ENCODE results near the gene FAF1.
A peak's percentile ranks its signal among the peaks of the same experiment; 100 is the strongest.

The FAF1 gene

DNA sequence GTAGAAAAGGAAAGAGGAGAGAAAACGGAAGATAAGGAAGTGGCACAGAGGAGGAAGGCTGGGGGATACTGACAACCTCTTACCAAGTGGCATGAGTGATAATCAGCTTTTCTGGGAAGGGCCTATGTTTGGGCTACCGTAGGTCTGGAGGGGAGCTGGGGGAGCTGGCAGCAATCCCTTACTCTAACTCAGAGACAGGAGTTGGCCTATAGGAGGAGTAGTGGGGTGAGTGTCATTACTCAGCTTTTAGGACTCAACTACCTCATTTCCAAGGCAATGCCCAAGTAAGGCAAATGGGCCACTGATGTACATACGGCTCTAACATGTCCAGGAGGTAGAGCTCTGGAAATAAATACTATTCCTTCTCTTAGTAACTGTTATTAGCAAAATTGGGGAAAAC is 488.1 kb downstream of the FAF1 start:
- no peak for DNase-seq

DNA sequence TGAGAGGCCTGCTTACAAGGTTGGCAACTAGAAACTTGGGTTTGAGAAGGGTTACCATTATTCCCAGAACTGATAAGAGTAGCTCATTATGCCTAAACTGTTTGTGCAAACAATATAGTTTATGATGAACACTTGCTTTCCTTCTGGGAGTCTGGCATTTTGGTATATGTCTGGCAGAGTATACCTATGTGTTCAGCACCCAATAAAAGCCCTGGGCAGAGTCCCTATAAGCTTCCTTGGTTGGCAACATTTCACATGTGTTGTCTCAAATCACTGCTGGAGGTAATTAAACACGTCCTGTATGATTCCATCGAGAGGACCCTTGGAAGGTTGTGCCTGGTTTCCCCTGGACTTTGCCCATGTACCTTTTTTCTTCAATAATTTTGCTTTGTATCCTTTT is 497.1 kb downstream of the FAF1 start:
- DNase-seq: no peak

DNA sequence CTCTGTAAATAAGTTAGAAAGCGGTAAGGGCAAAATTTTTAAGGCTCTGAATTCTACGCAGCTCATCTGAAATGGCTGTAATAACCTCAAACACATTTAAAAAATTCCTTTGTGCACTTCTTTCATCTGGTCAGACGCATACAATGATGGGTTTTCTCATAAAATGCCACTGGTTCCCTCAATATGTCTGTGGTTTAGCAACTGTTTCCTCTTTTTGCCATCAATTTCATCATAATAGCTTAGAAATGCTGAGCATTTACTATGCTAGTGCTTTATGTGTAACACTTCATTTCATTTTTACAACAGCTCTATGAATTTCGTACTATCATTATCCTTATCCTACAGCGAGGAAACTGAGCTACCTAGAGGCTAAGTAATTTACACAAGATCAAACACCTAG is 501.6 kb downstream of the FAF1 start:
- no peak for DNase-seq

DNA sequence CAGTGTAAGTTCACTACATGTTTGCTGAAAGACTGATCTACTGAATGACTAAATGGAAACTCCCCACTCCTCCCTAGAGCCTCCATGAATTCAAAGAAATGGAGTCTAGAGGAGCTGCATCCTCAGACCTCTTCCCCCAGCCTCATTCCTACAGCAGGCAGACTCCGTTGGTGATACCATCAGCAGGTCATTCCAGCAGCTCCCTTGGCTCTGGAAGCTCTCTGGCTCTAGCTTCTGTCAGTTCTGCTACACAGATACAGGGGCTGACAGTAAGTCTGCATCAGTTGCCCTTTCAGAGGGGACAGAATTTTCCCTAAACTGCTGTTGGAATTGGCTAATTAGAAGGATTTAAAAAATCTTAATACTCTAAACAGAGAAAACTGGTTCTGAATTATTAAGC is 505.2 kb downstream of the FAF1 start:
- no peak for DNase-seq

DNA sequence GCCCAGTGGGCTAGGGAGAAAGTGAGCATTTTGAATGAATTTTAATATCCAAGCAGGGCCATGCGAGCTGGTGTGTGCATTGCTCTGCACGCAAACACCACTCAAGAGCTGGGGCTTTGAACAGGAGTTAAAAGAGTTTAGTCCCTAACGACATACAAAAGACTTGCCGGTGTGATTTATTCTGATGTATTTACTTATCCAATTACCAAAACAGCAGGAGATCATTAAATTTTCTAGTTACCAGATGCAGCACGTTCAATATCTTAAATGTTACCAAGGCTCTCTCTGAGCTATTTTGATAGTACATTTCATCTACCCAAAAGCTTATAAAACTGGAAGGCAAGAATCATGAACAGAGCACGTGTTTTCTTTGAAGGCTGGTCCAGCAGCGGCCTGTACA is 506.8 kb downstream of the FAF1 start:
- no peak for DNase-seq

DNA sequence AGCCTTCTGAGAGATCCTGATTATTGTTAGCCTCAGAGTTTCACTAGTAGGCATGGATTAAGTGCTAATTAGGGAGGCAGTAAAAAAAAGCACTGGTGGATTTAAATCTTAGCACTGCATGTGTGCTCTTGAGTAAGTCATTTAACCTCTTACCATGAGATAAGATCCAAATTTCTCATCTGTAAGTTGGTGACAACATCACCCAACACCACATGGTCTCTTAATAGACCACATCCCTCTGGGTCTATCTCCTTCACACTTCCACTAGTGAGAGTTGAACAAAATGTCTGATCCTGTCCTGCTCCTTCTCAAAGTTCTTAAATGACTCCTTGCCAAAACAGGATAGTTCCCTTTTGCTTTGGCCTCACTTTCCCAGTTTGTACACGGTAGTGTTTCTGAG is 507.4 kb downstream of the FAF1 start:
- DNase-seq: no peak

DNA sequence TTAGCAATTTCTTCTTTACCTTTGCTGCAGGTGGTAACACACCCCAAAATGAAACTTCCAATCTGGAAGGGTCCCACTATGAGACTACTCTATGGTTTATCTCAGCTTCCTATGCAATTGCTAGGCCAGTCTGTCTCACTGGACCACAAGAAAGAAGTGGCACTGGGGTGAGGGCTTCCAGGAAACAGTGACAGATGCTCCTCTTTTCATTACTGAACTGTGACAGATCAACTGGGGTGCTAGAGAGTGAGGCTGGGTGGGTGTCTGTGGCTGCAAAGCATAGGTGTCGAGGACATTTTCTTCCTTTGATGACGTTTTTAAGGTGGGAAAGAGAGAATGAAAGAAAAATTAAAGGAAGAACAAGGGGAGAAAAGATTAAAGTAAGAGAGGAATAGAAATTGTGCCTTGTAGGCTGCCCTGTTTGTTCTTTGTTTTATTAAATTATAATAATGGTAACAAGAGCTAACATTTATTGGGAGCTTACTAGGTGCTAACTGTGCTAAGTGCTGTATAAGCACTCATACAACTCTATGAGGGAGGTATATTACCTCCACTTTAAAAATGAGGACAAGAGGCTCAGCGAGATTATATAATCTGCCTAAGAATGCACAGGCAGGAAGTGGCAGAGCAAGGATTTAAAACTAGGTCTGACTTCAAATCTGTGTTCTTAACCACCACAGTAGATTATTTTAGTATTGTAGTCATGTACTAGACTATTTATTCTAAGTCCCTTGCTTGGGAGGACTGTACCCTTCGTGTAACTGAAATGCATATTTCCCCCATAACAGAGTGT is 509.0 kb downstream of the FAF1 start:
- no peak for DNase-seq

DNA sequence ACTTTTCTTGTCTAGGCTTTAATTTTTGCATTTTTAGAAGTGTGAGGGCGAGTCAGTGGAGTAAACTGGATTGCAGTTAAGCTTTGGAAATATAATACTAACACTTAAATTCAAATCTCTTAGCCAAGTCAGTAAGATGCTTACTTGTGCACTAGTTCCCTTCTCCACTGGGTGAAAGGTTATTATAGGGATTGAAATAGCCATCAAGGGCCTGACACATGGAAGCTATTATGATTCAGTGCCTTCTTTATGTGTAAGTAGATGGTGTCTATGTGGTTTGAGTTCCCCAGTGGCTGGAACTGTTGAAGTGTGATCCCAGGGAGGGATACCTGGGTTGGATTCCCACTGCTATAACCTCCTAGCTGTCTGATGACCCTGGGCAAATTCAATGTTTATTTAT is 512.1 kb downstream of the FAF1 start:
- no peak for DNase-seq

DNA sequence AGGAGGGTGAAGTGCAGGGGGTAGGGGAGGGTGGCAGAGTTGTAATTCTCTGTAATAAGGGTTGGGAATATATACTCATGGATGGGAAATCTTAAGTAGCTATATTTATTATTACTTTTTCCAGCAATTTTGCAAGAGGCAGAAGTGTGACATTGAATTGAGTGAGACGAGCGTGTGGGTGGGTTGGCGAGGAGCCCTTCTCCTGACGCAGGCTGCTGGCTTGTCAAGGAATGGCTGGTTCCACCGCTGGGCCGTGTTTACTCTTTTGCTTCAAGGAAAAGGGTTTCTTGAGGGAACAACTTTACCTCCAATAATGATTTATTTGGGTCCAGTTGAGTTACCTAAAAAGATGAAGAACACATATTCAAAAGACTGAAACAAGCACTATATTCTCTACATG is 518.9 kb downstream of the FAF1 start:
- no peak for DNase-seq

DNA sequence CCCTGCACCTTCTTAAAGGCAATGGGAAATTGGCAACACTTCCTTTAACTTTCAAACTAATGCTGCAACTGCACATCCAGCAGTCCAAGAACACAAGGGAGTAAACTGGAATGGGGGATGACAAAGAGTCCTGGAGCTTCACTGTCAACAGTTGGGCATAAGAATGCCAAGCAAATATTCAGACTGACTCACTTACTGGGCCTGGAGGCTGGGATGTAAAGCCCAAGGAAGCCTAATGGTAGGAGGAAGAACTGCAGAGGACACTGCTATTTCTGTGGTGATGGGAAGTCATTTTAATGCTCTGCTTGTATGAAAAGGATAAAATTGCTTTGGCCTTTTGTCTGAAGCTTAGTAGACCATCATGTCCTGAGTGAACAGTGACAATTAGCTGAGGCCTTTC is 521.1 kb downstream of the FAF1 start:
- no peak for DNase-seq

DNA sequence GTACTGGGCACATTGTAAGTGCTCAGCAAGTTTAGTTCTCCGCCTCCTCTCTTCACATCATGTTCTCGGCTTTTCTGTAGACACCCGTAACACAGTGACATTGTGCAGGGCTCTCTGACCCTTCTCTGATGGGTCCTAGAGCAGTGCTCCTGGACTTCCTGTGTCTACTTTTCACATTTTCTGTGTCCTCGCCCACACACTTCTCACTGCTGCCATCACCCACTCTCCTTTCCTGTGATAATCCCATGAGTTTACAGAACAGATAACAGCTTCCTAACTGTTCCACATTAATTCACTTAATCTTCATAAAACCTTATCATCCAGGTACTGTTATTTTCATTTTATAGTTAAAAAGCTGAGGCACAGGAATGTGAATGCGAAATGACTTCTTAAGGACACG is 523.6 kb downstream of the FAF1 start:
- DNase-seq: no peak

DNA sequence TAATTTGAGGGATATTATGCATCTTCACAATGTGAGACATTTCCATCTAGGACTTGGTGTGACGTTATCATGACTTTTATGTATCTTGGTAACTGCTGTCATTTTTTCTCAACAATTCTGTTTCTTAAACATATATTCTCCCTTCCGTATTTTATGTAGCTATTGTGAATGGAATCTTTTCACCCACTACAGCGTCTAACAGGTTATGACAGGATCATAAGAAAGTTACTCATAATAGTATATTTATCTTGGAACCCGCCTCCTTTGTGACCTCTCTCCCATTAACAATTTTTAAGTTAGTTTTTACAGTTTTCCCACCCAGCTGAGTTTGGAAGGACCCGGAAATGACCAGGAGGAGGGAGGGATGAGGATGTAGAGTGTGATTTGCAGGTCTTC is 530.1 kb downstream of the FAF1 start:
- DNase-seq: no peak

DNA sequence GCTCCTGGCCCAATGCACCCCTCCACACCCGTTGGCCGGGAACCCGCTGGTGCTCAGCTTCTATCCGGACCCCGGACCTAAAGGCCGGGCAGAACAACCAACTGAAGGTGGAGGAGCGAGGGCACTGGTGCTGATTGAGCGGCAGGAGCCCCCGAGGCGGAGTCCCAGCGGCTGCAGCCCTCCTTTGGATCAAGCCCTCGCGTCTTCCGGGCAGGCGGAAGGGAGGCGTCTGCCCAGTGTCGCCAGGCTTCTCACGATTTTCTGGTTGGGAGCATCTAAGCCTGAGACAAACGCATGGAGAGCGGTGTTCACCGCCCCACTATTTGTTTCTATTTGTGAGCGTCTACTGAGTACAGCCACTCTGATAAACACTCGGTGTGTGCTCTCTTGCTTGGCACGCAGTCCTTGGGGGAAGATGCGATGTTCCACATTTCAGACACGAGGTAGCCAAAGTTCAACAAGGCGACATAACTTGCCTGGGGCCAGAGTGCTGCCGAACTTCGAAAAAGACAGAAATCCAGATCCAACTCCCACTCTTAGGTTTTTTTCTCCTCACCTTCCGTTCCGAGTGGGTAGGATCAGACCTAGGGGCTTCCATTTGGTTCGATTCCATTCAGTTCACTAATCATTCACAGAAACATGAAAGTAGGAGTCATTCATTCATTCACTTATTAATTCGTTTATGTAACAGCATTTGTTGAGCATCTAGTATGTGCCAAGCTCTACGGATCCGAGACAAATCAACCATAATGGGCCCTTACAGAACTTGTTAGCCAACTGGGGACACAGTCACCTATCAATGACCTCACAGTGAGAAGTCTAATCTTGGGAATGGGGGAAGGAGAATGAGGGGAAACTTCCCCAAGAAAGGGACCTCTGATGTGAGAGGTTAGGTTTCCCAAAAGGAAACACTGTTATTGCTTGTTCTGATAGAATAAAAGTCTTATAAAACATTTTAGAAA is 532.0 kb downstream of the FAF1 start:
- DNase-seq: no peak

DNA sequence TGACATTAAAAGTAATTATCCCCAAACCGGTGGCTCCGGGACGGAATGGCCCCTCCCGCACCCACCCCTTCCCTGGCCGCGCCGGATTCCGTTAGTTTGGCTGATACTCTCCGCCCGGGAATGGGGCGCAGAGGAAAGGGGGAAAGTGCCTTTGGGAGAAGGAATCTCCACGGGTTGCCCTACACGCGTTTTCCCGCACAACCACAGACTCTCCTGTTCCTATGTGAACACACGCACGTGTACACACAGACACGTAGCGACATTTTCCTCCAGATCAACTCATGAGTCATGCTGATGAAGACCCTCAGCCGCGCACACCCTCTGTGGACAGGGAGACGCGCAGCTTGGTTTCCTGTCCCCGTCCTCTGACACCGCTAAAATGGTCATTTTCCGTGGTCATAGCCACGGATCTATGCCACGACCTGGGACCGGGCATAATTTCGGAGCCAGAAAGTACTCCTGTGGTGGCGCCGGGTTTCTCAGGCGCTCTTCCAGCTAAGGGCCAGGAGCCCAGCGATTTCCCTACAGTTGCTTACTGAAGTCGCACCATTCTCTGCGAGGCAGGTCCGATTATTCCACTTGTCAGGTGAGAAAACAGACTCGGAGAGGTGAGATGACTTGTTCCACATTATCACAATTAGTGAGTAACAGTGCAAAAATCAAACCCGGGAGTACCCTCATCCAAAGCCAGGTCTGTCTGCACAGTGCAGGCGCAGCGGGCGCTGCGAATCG is 532.8 kb downstream of the FAF1 start:
- no peak for DNase-seq

DNA sequence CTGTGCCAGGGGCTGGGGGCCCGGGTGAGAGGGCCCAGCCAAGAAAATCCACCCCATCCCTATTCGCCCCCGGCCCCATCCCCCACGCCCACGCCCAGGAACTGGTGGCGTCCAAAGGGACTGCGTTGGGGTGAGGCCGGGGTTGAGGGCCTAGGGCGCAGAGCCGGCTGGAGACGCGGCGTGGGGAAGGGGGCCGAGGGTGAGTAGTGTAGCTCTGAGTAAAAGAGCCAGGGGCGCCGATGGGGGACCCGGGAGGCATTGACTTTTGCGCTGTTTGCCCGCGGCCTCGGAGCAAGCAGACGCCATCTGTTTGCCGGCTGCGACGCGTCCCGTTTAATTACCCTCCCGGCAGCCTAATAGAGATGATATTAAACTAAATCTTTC is 533.4 kb downstream of the FAF1 start:
- no peak for DNase-seq

DNA sequence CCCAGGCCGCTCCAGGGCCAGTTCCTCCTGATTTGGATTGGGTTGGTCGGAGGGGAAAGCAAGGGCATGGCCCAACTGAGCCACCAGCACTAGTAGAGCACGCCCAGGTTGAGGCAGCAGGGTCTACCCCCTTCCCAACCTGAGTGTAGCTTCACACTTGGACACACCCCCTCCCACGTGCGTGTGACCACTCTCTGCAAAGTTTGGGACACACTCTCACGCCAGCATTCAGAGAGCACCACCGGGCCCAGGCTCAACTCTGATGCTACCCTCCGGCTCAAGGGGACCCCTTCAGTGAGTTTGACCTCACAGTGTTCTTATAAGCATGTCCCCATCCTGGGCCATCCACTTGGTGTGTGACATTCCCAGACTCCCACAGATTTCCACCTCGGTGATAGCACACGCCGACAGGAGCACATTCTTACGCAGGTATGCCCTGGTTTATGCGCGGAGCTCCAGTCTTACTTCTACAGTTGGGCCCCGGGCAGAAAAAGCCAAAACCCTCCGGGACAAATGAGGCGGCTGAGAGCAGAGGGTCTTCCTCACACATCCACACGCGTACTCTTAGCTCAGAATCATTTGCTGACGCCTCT is 533.9 kb downstream of the FAF1 start:
- no peak for DNase-seq

DNA sequence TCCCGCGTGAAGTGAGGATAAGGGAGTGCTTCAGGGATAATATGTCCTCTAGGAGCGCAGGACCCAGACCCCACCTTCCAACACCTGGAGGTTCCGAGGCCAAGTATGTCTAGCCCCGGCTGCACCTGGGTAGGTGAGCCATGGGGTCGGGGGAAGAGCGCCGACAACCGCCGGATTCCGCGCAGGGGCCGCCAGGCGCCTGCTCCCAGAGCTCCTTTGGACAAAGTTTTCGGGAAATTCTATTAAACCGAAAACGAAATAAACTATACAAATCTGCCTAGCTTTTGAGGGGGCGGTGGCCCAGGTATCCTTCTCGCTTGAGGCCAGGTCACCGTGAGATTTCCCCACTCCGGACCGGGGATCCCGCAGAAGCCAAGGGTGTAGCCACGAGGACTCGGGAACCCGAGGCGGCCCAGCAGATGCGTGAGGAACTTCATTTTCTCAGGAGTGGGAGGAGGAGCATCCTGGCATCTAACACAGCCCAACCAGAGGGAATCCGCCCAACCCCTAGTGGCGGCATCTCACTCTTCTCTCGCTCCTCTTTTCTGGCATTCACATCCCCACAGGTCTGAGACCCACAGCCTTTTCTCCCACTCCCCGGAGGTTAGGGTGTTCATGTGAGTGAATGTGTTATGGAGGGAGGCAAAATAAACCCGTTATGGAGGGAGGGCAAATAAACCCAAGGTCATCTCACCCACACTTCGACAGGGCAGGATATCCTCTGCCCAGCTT is 534.5 kb downstream of the FAF1 start:
- DNase-seq: no peak

DNA sequence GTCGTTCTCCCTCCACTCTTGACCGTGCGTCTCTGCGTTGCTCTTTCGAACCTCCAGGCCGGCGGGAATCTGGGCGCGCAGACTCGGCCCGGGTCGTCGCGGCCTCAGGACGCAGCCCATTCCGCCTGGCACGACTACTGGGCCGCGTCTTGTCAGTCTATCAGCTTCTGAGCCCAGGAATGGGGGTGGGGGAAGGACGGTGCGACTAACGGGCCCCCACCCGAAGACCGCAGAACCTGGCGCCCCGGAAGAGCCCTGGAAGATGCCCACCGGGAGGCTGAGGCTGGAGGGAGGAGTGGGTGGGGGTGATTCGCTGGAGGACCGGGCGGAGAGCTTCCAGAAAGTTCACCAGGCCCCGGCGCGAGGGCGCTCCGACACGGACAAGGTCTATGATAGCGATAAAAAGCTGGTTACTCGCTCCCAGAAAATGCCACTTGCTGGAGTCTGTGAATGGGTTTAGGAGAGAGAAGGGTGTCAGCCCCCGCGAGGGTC is 535.1 kb downstream of the FAF1 start:
- no peak for DNase-seq

DNA sequence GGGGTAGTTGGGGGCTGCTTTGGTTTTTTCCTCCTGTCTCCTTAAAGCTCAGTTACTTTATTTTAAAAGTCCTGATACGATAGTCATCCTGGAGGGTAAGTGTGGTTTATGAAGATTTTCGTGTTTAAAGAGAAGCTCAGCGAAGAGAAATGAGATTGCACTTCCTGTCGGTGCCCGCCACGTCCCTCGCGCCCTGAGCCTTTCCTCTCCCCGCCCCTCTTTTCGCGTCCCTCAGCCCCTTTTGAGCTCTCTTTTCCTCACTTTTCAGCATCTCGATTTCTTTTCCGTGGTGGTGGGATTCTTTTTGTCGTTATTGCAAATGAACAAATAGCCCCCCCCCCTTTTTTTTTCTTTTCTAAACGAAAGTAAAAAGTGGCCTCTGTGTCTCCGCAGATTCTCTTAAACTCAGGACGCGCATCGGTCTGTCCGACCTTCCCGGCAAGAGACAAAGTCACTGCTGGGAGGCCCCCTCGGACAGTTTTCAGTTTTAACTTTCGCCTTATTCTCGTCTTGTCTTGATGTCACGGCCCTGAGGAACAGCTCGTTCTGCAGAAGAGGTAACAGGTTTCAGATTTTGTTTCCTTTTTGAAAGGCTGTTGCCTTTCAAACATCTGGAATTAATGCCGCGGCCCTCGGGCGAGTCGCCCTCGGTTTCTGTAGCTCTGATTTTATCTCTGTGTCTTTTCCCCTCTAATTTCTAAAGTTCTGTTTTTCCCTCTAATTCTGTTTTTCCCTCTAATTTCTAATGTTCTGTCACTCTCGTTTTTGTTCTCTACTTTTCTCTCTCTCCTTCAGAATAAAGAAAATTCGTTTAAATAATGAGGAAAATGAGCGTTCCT is 535.8 kb downstream of the FAF1 start:
- DNase-seq: no peak

DNA sequence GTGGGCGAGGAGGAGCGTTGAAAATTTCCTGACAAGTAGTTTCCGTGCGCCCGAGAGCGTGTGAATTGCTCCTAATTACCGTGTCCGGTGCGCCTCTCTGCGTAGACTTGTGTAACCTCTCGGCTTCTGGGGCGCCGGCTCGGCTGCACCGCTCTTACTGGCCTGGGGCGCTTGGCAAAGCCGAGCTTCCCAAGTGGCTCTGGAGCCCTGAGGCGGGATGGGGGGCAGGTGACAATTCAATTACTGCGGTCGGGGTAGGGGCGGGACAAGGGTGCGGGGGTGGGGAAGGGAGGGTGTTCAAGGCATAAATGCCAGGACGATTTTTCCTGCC is 536.4 kb downstream of the FAF1 start:
- DNase-seq: no peak

DNA sequence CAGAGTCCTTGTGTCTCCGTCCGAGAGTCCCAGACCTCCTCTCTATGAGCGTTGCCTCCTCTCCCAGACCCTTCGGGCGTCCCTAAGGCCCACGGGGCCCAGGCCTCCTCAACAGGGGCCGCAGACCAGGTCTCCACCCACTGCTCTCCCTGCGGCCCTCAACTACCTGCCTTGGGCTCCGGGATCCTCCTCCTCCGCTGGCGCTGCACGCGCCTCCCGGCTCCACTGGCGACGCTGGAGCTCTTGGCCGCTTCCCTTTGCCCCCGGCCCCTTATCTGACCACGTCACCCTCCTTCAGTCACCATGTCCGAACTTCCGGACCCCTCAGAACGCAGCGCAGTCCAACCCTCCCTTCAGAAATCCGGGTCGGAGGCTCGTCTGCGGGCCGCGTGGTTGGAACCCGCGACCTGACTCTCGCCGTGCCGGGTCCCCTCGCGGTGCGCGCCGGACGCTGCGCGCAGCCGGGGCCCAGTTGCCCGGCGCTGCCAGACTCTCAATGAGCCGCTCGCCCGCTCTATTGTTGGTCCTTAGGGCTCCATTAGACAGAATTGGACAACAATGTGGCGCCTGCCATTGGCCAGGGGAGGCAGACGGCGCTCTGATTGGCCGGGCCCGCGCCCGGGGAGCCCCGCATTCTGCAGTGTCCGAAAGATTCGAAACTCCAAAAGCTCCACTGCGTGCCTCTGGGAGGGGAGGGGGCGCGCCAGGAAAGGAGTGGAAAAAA is 537.0 kb downstream of the FAF1 start, which contains the start of gene DMRTA2:
TSS of gene DMRTA2 (minus strand) at position 498 of the 724 bp plus-strand sequence. CDS start 1,907 bp downstream, outside the sequence.
- peak; percentile 64 to 77 for DNase-seq

Measured in SHP77 (cell line).